ENCODE measurements around the gene DDX42. TPM values are rescaled to one million over a fixed set of nuclear protein-coding genes. Genes with fewer than 3 reads are reported as not detected.

DDX42 gene
- total and polyA plus RNA-seq, 2 of the 13 experiments (the other 11 are each of a cell fraction or from before 2014, with no cell fraction given), result 87.2 to 92.9 TPM

GRCh38 chr17:63827002-63827800 is 53.2 kb downstream of the DDX42 start, which contains the start of the genes FTSJ3 and PSMC5 (continued):
- TF ChIP-seq SYNCRIP (IDR thresholded peaks at IDR 0.05; ENCODE audit: insufficient read depth, low read depth, low read length) (no peak), AFF4 (CRISPR knock-in tag; IDR thresholded peaks at IDR 0.05) (no peak; the same call in 1 of the 2 replicates), ZNF230 (CRISPR knock-in tag; IDR thresholded peaks at IDR 0.05) (peak; percentile 89), NR0B2 (CRISPR knock-in tag; IDR thresholded peaks at IDR 0.05) (peak; percentile 93), NFKB2 (CRISPR knock-in tag; IDR thresholded peaks at IDR 0.05; ENCODE audit: borderline replicate concordance) (peak; percentile 81; the same call in 1 of the 2 replicates), ZNF777 (CRISPR knock-in tag; IDR thresholded peaks at IDR 0.05) (peak; percentile 84), ZNF17 (CRISPR knock-in tag; IDR thresholded peaks at IDR 0.05) (no peak), ZBTB14 (CRISPR knock-in tag; IDR thresholded peaks at IDR 0.05) (no peak), POGK (CRISPR knock-in tag; conservative IDR thresholded peaks at IDR 0.05) (peak; percentile 99), ZEB1 (IDR thresholded peaks at IDR 0.05; ENCODE audit: insufficient replicate concordance, low read depth) (peak; percentile 74), ZNF775 (CRISPR knock-in tag; IDR thresholded peaks at IDR 0.05; ENCODE audit: borderline replicate concordance) (no peak), KAT7 (CRISPR knock-in tag; IDR thresholded peaks at IDR 0.05; ENCODE audit: borderline replicate concordance) (peak; percentile 98), ZBTB43 (CRISPR knock-in tag; conservative IDR thresholded peaks at IDR 0.05) (peak; percentile 29), ERF (CRISPR knock-in tag; IDR thresholded peaks at IDR 0.05) (peak; percentile 95), MAFG (CRISPR knock-in tag; IDR thresholded peaks at IDR 0.05) (peak; percentile 94), ZNF879 (CRISPR knock-in tag; IDR thresholded peaks at IDR 0.05) (no peak), THAP11 (CRISPR knock-in tag; IDR thresholded peaks at IDR 0.05) (peak; percentile 93), ARNTL (CRISPR knock-in tag; IDR thresholded peaks at IDR 0.05) (peak; percentile 80), MAX (IDR thresholded peaks at IDR 0.05) (peak; percentile 88), GABPA (IDR thresholded peaks at IDR 0.05; ENCODE audit: low read depth, low read length) (peak; percentile 84), GABPA (CRISPR knock-in tag; IDR thresholded peaks at IDR 0.05; ENCODE audit: low read depth) (peak; percentile 98)
